Brain microvascular endothelial cell (primary cell): ENCODE measurements around the gene GRHL3.
"Not testable (repeated sequence)": the region's sequence is repeated elsewhere in the genome, so short reads cannot be mapped to it uniquely, and the experiment has no call there.

Experiments
- DNase-seq: peaks from one replicate; pipeline ENCODE4 v3.0.0-alpha.2; 2020
- H3K27ac ChIP-seq: fragments of 250-450 bp; sonication (Bioruptor Pico); 2 replicates; pipeline ENCODE4 v1.5.1; 2020; ENCODE audit warnings: mild to moderate bottlenecking, moderate library complexity
- H3K27me3 ChIP-seq: fragments of 250-450 bp; sonication (Bioruptor Pico); replicated peaks from 2 replicates; pipeline ENCODE4 v1.5.1; 2020; ENCODE audit warnings: mild to moderate bottlenecking
- H3K36me3 ChIP-seq: fragments of 250-450 bp; sonication (Bioruptor Pico); replicated peaks from 2 replicates; pipeline ENCODE4 v1.5.1; 2020; ENCODE audit warnings: mild to moderate bottlenecking
- H3K4me3 ChIP-seq: 2 replicates; pipeline ENCODE4 v1.5.1; 2011; ENCODE audit warnings: low read depth, mild to moderate bottlenecking, control low read depth, low read length, moderate library complexity
- in situ Hi-C: cut with HindIII; loops from 2 replicates; pipeline ENCODE4 v1.10.0; 2017; ENCODE audit warnings: low sequenced_read_pairs, low pct_ligation_motif_present
- TF ChIP-seq, protein P1 (sequence below): IDR thresholded peaks from 2 replicates; pipeline ENCODE4 v1.5.1; 2011; ENCODE audit warnings: low read depth, mild to moderate bottlenecking, moderate library complexity, low read length, control low read depth, inconsistent platforms; ENCODE audit errors: missing control alignments

GRHL3 gene

DNA sequence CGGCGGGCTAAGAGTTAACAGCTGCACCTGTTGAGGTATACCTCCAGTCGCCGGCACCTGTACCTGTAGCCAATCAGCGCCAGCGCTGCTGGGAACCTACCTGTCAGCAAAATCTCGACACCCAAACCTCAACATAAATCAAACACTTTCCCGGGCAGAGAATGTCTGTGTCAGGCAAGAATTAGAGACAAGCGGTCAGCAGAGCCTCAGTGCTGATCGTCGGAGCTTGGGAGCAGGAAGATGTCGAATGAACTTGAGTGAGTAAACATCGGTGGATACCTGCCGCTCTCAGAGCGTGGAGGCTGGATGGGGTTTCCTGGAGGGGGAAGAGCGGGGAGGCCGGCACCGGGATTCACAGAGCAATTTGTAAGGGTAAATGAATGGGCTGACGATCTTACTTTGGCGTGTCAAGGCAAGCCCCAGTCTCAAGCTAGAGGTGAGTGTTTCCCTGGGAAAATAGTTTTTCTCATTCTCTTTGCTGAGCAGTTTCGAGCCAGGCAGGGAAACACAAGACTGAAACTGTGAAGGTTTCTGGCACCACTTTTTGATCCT lies at the start of gene GRHL3:
TSS of gene GRHL3 (plus strand) at position 46 of the 552 bp plus-strand sequence. CDS start at position 241, 195 bp downstream.
- peaks cover 65% of the 10 kb centered on the region for H3K27me3 ChIP-seq
- in situ Hi-C loops, result no loop called here
- H3K36me3 ChIP-seq, result no peaks in the 10 kb centered on the region
- no peak within 1 kb of the TSS for H3K4me3 ChIP-seq
- no peak for DNase-seq
- TF ChIP-seq, protein P1, sequence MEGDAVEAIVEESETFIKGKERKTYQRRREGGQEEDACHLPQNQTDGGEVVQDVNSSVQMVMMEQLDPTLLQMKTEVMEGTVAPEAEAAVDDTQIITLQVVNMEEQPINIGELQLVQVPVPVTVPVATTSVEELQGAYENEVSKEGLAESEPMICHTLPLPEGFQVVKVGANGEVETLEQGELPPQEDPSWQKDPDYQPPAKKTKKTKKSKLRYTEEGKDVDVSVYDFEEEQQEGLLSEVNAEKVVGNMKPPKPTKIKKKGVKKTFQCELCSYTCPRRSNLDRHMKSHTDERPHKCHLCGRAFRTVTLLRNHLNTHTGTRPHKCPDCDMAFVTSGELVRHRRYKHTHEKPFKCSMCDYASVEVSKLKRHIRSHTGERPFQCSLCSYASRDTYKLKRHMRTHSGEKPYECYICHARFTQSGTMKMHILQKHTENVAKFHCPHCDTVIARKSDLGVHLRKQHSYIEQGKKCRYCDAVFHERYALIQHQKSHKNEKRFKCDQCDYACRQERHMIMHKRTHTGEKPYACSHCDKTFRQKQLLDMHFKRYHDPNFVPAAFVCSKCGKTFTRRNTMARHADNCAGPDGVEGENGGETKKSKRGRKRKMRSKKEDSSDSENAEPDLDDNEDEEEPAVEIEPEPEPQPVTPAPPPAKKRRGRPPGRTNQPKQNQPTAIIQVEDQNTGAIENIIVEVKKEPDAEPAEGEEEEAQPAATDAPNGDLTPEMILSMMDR, result no peak
- H3K27ac ChIP-seq, result no peak within 1 kb of the TSS

DNA sequence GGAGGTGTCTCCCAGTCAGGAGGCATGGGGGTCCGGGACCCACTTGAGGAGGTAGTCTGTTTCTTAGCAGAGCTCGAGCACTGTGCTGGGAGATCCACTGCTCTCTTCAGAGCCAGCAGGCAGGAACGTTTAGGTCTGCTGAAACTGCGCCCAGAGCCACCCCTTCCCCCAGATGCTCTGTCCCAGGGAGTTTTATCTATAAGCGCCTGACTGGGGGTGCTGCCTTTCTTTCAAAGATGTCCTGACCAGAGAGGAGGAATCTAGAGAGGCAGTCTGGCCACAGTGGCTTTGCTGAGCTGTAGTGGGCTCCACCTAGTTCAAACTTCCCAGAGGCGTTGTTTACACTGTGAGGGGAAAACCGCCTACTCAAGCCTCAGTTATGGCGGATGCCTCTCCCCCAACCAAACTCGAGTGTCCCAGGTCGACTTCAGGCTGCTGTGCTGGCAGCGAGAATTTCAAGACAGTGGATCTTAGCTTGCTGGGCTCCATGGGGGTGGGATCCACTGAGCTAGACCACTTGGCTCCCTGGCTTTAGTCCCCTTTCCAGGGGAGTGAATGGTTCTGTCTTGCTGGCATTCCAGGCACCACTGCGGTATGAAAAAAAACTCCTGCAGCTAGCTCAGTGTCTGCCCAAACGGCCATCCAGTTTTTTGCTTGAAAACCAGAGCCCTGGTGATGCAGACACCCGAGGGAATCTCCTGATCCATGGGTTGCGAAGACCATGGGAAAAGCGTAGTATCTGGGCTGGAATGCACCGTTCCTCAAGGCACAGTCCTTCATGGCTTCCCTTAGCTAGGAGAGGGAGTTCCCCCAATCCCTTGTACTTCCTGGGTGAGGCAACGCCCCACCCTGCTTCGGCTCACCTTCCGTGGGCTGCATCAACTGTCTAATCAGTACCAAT lies 44.7 kb upstream of the GRHL3 start:
- in situ Hi-C loops, H3K36me3 ChIP-seq, DNase-seq, H3K27ac ChIP-seq, H3K4me3 ChIP-seq, H3K27me3 ChIP-seq: not testable (repeated sequence)

DNA sequence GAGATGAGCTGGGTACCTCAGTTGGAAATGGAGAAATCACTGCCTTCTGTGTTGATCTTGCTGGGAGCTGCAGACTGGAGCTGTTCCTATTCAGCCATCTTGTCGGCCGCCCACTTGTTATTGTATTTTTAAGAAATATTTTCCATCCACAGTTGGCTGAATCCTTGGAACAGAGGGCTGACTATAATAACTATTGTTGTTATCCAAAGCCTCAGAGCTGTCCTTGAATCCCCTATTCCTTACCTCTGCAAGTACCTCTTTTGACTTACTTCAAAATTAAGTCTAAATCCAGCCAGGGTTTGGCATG lies 44.1 kb upstream of the GRHL3 start:
- Histone ChIP-seq H3K27ac (no peak overlapping the region), H3K36me3 (no peaks in the 10 kb centered on the region), H3K27me3 (no peaks in the 10 kb centered on the region), H3K4me3 (no peak overlapping the region)
- TF ChIP-seq, protein P1, result no peak
- in situ Hi-C loops, result no loop called here
- no peak for DNase-seq

DNA sequence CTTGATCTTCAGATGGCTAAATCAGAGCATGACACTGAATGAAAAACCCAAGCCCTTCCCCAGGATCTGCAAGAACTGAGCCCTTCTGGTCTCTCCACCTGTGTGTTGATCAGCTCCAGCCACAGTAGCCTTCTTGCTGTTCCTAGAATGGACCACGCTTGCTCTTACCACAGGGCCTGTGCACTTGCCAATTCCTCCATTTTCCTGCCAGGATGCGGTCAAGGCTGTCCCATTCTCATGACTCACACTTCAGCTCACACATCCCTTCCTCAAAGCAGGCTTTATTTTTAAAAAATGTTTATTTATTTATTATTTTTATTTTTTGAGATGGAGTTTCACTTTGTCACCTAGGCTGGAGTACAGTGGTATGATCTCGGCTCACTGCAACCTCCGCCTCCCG lies 43.6 kb upstream of the GRHL3 start:
- Histone ChIP-seq H3K4me3 (no peak overlapping the region), H3K27me3 (no peaks in the 10 kb centered on the region), H3K36me3 (no peaks in the 10 kb centered on the region), H3K27ac (no peak overlapping the region)
- in situ Hi-C loops, result no loop called here
- TF ChIP-seq, protein P1, result no peak
- DNase-seq, result peak; percentile 18

DNA sequence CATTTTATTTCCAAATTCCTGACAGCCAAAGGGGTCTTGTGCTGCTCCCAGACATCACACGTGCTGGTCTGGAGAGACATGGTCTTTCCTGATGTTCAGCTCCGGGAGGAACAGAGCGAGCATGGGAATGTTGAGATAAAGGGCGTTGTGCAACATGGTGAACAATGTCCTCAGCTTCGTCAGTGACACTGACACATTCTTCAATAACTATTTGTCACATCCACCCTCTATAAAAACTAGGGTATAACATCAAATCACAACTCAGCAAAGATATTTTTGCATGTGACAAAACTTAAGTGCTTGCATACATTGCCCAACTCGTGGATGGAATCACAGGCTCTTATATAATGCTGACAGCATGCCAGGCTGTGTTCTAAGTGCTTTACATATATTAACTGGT lies 42.4 kb upstream of the GRHL3 start:
- no peaks in the 10 kb centered on the region for H3K27me3 ChIP-seq
- TF ChIP-seq, protein P1, result no peak
- no peaks in the 10 kb centered on the region for H3K36me3 ChIP-seq
- H3K4me3 ChIP-seq, result no peak overlapping the region
- no peak overlapping the region for H3K27ac ChIP-seq
- no peak for DNase-seq
- in situ Hi-C loops, result no loop called here

DNA sequence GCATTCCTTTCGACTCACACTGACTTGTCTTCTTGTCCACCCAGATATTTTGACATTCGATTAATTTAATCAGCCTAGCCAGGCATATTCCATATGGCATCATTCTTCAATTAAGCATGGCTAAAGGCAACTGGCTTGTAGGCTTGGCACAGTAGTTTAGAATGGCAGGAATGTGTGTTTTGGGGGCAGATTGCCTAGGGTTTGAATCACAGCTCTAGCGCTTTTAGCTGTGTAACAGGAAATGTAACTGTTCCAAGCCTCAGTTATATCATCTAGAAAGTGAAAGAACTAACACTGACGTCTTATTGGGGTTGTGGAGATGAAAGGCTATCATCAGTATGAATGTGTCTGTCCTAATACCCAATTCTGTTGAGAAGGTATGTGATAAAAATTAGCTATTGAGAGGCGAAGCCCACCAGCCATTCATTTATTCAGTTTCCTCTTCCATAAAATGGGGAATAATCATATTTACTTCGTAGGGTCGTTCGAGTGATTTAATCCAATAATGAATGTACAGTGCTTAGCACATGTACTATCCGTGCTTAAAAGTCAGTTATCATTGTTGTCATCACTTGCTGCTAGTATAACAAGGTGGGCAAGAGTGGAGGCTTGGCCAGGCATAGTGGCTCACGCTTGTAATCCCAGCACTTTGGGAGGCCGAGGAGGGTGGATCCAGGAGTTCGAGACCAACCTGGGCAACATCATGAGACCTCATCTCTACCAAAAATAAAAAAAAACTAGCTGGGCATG lies 41.6 kb upstream of the GRHL3 start:
- no peak overlapping the region for H3K4me3 ChIP-seq
- H3K27ac ChIP-seq, result no peak overlapping the region
- H3K36me3 ChIP-seq, result no peaks in the 10 kb centered on the region
- DNase-seq, result peak; percentile 16
- in situ Hi-C loops, result no loop called here
- no peaks in the 10 kb centered on the region for H3K27me3 ChIP-seq
- TF ChIP-seq, protein P1, result no peak
